ENCODE measurements around the gene EVC2. TPM values are rescaled to one million over a fixed set of nuclear protein-coding genes. Genes with fewer than 3 reads are reported as not detected.

The EVC2 gene
- total RNA-seq, 1 experiment from 2014 or later: 3.2 TPM

- H4K20me1 ChIP-seq (ENCODE audit: low read length): no peaks in the 10 kb centered on the region
- no peak for TF ChIP-seq CTCF (conservative IDR thresholded peaks at IDR 0.05; ENCODE audit: low read depth, low read length)
- no peak for TF ChIP-seq EZH2phosphoT487 (IDR thresholded peaks at IDR 0.05; ENCODE audit: borderline replicate concordance, low read length)
- no peak for TF ChIP-seq EZH2 (IDR thresholded peaks at IDR 0.05; ENCODE audit: low read length, unreplicated experiment)
- peaks cover 68% of the 10 kb centered on the region for H3K79me2 ChIP-seq (ENCODE audit: low read length)
- H3K9me2 ChIP-seq (replicated peaks; ENCODE audit: low read length): no peaks in the 10 kb centered on the region
- H2AFZ ChIP-seq (ENCODE audit: low read length): no peak overlapping the region
- intact Hi-C loops (cut with micrococcal nuclease): no loop called here
- H3K27me3 ChIP-seq (ENCODE audit: low read length): no peaks in the 10 kb centered on the region
- POLR2A ChIA-PET (ENCODE audit: unreplicated experiment): no interaction called here
- ATAC-seq (no peak), DNase-seq (no peak)
- peaks cover 21% of the 10 kb centered on the region for H3K4me1 ChIP-seq (ENCODE audit: insufficient read depth, low read length)
- H3F3A ChIP-seq (ENCODE audit: low read length, unreplicated experiment): no peaks in the 10 kb centered on the region
- BruUV-seq (replicated peaks): no TSS peak
- peaks cover 15% of the 10 kb centered on the region for H3K36me3 ChIP-seq (ENCODE audit: low read depth, low read length)
- CTCF ChIA-PET: no interaction called here
- H3K4me2 ChIP-seq (ENCODE audit: low read length): no peak overlapping the region
- no peak overlapping the region for H3K9ac ChIP-seq (ENCODE audit: low read length)
- no peaks in the 10 kb centered on the region for H3K9me3 ChIP-seq (ENCODE audit: low read length)
- H3K27ac ChIP-seq (ENCODE audit: low read length): no peak overlapping the region
- no peak overlapping the region for H3K4me3 ChIP-seq (ENCODE audit: low read length)
These were observed 9.2 kb upstream of the EVC2 start for GRCh38 chr4:5717449-5718158.

DNA sequence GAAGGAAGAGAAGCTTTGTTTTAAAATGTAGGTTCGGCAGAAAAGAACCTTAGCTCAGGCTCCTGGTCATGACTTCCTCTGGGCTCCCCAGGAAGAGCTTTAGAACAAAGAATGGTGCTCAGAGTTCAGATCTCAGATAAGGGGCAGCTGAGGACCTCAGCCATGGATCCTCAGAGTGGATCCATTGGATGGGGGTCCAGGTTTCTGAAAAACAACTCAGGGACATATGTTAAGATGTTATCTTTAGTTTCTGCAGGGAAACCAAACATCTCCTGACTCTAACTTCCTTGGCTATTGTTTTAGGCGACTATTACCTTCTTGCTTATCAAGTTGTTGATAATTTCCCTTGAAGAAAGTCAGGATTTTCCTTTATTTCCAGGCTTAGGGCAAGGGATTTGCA is 8.0 kb upstream of the EVC2 start:
- BruUV-seq (replicated peaks): no TSS peak
- TF ChIP-seq EZH2phosphoT487 (IDR thresholded peaks at IDR 0.05; ENCODE audit: borderline replicate concordance, low read length) (no peak), EZH2 (IDR thresholded peaks at IDR 0.05; ENCODE audit: low read length, unreplicated experiment) (no peak), CTCF (conservative IDR thresholded peaks at IDR 0.05; ENCODE audit: low read depth, low read length) (no peak)
- no peak overlapping the region for H3K9ac ChIP-seq (ENCODE audit: low read length)
- ChIA-PET CTCF (no interaction called here), POLR2A (ENCODE audit: unreplicated experiment) (no interaction called here)
- H4K20me1 ChIP-seq (ENCODE audit: low read length): no peaks in the 10 kb centered on the region
- peaks cover 15% of the 10 kb centered on the region for H3K36me3 ChIP-seq (ENCODE audit: low read depth, low read length)
- ATAC-seq (no peak), DNase-seq (no peak)
- no peaks in the 10 kb centered on the region for H3K27me3 ChIP-seq (ENCODE audit: low read length)
- peaks cover 80% of the 10 kb centered on the region for H3K79me2 ChIP-seq (ENCODE audit: low read length)
- H3K4me2 ChIP-seq (ENCODE audit: low read length): no peak overlapping the region
- H2AFZ ChIP-seq (ENCODE audit: low read length): no peak overlapping the region
- H3K27ac ChIP-seq (ENCODE audit: low read length): no peak overlapping the region
- no peak overlapping the region for H3K4me3 ChIP-seq (ENCODE audit: low read length)
- H3K9me3 ChIP-seq (ENCODE audit: low read length): no peaks in the 10 kb centered on the region
- intact Hi-C loops (cut with micrococcal nuclease): no loop called here
- H3K9me2 ChIP-seq (replicated peaks; ENCODE audit: low read length): no peaks in the 10 kb centered on the region
- H3F3A ChIP-seq (ENCODE audit: low read length, unreplicated experiment): no peaks in the 10 kb centered on the region
- peaks cover 20% of the 10 kb centered on the region for H3K4me1 ChIP-seq (ENCODE audit: insufficient read depth, low read length)

- peaks cover 77% of the 10 kb centered on the region for H3K79me2 ChIP-seq (ENCODE audit: low read length)
- H3K4me1 ChIP-seq (ENCODE audit: insufficient read depth, low read length): peaks cover 20% of the 10 kb centered on the region
- H3K9ac ChIP-seq (ENCODE audit: low read length): no peak overlapping the region
- no peak overlapping the region for H3K27ac ChIP-seq (ENCODE audit: low read length)
- no peak overlapping the region for H3K4me2 ChIP-seq (ENCODE audit: low read length)
- H3K27me3 ChIP-seq (ENCODE audit: low read length): no peaks in the 10 kb centered on the region
- H4K20me1 ChIP-seq (ENCODE audit: low read length): no peaks in the 10 kb centered on the region
- H3K9me3 ChIP-seq (ENCODE audit: low read length): no peaks in the 10 kb centered on the region
- TF ChIP-seq EZH2phosphoT487 (IDR thresholded peaks at IDR 0.05; ENCODE audit: borderline replicate concordance, low read length) (no peak), CTCF (conservative IDR thresholded peaks at IDR 0.05; ENCODE audit: low read depth, low read length) (no peak), EZH2 (IDR thresholded peaks at IDR 0.05; ENCODE audit: low read length, unreplicated experiment) (no peak)
- ATAC-seq (no peak), DNase-seq (no peak)
- BruUV-seq (replicated peaks): no TSS peak
- no peaks in the 10 kb centered on the region for H3K9me2 ChIP-seq (replicated peaks; ENCODE audit: low read length)
- peaks cover 12% of the 10 kb centered on the region for H3K36me3 ChIP-seq (ENCODE audit: low read depth, low read length)
- ChIA-PET CTCF (no interaction called here), POLR2A (ENCODE audit: unreplicated experiment) (no interaction called here)
- H2AFZ ChIP-seq (ENCODE audit: low read length): no peak overlapping the region
- intact Hi-C loops (cut with micrococcal nuclease): no loop called here
- H3K4me3 ChIP-seq (ENCODE audit: low read length): no peak overlapping the region
- H3F3A ChIP-seq (ENCODE audit: low read length, unreplicated experiment): no peaks in the 10 kb centered on the region
These were observed 7.0 kb upstream of the EVC2 start for GRCh38 chr4:5715357-5715756.

Data from PC-3 (cell line).